HL-60/S4 treated with phorbol 12-myristate 13-acetate at 8.2 ng/mL for 4 days and 3 days (cell line): ENCODE measurements around the gene CYSRT1.

Experiments
- in situ Hi-C: fragments of 300-500 bp; cut with MboI; formaldehyde crosslinking; loops from 2 replicates; pipeline ENCODE4 v1.15.0; 2022; ENCODE audit warnings: low sequenced_read_pairs

The CYSRT1 gene

DNA sequence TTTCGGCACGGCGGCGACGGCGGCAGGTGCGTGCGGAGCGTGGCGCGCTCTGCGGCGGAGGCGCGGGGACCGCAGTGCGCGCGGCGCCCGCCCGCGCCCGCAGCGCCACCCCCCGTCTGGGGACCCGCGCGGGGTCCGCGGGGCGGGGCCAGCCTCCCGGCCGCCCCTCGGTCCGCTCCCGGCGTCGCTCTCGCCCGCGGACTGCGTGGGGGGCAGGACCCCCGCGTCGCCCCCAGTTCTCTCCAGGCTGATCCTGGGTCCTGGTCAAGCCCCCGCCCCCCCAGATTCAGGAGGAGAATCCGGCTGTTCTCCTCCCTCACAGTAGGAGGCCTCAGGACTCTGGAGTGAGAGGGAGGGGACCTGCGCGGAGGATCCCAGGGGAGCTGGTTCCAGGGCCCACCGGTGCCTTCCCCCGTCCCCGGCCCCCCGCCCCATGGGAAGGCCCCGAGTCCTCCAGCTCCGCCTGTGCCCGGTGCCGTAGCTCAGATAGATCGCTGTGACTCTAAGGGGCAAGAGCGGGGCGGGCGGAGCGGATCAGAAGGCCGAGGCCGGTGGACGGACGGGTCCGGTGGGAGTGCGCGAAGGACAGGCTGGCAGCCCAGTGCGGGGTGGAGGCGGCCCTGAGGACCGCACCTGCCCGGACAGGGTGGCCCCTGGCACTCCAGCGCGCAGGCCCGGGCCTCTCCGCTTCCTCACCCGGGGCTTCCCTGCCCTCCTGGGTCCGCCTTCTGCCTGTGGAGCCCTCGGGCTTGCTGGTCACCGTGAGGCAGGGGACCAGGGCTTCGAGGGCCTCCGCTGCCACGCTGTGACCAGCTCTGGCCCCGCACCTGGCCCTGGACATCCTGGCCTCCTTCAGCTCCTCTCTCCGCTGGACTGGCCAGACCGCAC lies 2.5 kb upstream of the CYSRT1 start, which contains the start of gene RNF208:
Gene RNF208 (minus strand): TSS at position 51 of the 888 bp plus-strand sequence. CDS start 1,028 bp downstream, outside the sequence.
- in situ Hi-C loops: loop anchor here (10.0 kb wide), 1 partner anchor 98 kb away; no protein-coding TSS in a partner anchor

DNA sequence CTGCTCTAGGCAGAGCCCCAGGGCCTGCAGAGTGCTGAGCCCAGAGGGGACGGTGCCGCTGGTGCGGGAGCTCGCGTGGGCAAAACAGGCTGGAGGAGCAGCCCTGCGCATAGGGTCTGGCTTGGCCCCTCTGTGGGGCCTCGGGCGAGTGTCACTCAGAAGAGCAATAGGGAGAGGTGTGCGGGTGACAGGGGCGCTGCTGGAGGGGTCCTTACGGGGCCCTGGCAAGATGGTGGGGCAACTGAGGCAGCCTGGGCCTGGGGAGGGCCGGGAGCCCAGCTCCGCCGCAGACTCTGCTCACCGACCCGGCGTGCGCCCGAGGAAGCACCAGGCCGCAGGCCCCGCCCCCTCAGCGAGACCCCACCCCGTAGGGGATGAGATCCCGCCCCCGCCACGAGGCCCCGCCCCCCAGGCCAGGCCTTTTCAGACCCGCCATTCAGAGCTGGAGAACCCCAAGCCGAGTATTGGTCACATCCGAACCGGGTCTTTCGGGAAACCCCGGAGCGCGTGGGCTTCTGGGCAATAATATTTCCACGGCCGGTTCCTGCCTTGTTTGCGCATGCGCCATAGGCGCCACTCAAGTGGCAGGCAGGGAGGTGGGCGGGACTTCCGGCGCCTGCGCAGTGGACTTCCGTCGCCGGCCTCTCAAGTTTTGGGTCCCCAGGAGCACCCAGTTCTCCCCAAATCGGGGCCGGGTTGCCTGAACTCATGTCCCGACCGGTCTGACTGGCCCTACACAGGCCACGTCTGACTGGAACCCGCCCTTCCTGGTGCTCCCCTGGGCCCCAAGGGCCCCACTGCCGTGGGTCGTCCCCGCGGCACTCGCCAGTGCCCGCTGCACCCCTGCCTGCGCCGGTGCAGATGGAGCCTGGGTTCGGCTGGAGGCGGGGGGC lies 1.6 kb upstream of the CYSRT1 start:
- in situ Hi-C loops: loop anchor here (10.0 kb wide), 1 partner anchor 99 kb away; no protein-coding TSS in a partner anchor

DNA sequence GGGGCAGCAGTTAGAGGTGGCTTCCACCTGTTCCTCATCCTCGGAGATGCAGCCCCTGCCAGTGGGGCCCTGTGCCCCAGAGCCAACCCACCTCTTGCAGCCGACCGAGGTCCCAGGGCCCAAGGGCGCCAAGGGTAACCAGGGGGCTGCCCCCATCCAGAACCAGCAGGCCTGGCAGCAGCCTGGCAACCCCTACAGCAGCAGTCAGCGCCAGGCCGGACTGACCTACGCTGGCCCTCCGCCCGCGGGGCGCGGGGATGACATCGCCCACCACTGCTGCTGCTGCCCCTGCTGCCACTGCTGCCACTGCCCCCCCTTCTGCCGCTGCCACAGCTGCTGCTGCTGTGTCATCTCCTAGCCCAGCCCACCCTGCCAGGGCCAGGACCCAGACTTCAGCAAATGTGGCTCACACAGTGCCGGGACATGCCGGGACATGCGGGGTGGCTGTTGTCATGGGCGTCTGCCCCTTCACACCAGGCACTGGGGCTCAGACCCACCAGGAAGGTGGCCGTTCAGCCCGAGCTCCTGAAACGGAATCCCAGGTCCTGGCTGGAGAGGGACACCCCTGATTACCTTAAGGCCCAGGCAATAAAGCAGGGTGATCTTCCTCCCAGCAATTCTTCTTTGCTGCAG lies 841 bp downstream of the CYSRT1 start:
- in situ Hi-C loops: loop anchor here (10.0 kb wide), 1 partner anchor 101 kb away; no protein-coding TSS in a partner anchor

DNA sequence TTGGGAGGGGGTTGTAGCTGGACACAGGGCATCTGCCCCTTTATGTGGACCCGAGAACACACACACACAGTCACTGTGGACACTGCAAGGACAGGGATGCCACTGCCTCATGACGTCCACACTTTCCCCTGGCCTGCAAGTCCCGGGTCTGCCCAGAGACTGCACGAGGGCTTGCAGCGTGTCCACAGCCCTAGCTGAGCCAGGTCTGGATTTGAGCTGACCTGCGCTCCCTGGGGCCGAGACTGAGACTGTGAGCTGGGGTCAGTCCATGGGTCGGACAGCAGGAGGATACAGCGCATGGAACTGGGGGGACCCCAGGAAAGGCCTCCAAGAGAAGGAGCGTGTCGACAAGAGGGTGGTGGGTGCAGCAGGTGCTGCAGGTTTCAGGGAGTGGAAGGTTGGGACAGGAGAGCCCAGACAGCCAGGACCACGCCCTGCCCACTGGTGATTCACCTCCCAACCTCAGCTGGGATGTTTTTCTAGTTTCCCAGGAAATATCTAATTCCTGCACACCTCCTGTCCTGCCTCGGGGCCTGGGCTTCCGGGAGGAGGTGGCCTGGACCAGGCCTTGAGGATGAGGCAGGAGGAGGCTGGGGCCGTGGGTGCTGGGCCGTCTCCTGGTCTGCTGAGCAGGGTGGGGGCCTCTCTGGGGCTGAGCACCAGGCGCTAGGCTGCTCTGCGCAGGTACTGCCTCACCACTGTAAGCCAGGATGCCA lies 1.5 kb downstream of the CYSRT1 start:
- in situ Hi-C loops: loop anchor here (10.0 kb wide), 1 partner anchor 102 kb away; no protein-coding TSS in a partner anchor

DNA sequence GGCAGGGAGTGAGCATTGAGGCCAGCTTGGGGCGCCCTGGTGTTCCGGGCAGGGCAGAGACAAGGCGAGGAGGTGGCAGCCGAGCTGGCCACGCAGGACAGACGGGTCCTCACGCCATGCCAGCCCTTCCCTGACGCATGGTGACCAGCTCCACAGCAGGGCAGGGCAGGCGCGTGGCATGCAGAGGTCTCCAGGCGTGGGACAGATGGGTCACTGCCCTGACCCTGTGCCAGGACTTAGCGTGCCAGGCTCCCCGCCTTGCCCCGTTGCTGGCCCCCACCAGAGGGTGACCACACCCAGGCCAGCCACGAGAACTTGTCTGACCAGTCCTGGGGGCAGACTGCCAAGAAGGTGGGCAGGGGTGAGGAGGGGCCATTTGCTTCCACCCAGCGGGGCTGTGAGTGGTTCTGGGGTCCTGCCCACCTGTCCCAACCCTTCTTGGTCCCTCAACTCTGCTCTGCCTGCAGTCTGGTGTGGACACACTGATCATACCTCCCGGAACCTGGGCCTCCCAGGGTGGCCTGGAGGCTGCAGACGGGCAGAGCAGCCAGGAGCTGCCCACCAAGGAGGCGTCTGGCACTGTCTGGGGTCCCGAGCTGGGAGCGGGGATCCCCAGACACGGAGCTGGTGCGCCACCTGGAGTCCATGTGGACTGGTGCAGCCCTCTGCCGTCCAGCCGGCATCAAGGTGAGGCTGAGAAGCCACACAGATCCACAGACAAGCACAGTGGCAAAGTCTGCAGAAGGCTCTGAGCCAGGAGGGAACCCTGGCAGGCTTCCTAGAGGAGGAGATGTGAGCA lies 2.3 kb downstream of the CYSRT1 start, which contains the start of gene RNF224:
Gene RNF224 (plus strand): TSS at position 449 of the 799 bp plus-strand sequence. CDS start 834 bp downstream, outside the sequence.
- in situ Hi-C loops: loop anchor here (10.0 kb wide), 1 partner anchor 102 kb away; no protein-coding TSS in a partner anchor

DNA sequence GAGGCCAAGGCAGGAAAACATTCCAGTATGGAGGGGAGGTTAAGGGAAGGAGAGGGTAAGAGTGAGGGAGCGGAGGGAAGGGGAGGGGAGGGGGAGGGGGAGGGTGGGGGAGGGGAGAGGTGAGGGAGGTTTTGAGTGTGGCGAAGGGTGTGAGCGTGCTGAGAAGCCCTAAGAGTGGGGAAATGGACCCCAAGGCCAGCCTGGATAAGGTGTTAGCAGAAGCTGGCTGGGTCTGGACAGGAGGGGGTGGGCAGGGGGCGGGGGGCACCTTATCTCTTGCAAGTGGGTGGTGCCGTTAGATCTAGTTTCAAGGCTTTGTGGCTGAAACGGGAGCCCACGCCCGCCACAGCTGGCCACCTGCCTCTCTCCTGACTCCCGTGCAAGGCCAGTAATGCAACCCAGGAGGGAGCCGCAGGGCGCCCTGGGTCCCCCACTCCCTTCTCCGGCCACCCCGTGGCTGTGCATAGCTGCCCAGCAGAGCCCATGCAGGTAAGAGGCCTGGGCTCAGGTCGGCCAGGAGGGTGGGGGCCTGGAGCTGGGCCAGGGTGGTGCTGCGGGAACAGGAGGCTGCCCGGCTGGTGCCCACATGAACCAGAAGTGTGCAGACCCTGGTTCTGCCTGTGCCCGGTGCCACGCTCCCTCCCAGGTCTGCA lies 3.0 kb downstream of the CYSRT1 start:
- in situ Hi-C loops: loop anchor here (10.0 kb wide), 1 partner anchor 103 kb away; no protein-coding TSS in a partner anchor

DNA sequence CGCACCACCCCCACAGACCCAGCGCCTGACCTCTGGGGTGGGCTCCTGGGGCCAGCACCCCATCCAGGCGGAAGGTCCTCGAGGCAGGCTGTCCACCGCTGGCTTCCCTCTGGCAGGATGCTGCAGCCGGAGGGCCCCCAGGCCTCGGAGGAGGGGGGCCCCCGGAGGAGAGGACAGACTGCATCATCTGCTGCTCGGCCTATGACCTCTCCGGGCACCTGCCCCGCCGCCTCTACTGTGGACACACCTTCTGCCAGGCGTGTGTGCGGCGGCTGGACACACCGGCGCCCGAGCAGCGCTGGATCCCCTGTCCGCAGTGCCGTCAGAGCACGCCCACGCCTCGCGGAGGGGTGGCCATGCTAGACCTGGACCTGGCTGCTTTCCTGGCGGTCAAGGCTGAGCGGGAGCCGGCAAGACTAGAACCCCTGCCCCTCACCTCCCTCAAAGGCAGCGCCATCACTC lies 3.6 kb downstream of the CYSRT1 start:
- in situ Hi-C loops: loop anchor here (10.0 kb wide), 1 partner anchor 104 kb away; no protein-coding TSS in a partner anchor

DNA sequence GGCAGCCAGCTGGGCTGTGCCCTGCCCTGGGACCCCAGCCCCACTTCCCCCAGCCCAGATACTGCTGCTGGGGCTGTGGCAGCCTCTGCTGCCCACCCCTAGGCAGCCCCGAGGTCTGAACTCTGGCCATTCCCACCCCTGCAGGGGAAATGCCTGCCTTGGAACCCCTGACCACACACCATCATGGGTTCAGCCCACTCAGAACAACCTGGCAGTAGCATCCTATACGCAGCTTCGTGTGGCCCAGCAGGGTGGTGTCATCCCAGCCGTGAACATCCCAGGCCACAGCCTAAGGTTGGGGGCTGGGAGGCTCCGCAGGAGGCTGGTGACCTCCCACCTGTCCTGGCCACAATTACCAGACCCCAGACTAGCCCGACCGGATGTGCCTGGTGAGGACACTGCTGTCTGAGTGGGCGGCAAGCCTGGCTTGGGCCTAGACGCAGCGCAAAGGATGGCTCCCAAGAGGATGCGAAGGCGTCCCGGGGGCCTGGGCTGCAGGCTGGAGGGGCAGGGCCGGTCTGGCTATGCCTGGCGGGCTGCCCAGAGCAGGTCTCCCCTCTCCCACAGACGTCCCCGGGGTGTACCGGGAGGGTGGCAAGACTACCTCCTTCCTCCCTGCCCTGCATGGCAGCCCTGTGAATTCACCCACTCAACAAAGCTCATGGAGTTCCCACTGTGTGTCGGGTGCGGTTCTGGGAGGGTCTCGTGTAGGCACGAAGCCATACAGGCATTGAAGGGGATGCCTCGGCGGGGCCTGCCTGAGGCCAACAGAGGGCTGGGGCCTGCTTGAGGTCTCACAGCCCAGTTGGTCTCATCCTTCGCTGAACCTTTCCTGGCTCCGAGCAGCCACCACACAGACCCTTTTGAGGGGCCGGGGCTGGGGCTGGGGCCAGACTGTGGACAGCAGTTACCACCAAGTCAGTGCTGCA lies 4.3 kb downstream of the CYSRT1 start:
- in situ Hi-C loops: loop anchor here (10.0 kb wide), 1 partner anchor 104 kb away; no protein-coding TSS in a partner anchor

DNA sequence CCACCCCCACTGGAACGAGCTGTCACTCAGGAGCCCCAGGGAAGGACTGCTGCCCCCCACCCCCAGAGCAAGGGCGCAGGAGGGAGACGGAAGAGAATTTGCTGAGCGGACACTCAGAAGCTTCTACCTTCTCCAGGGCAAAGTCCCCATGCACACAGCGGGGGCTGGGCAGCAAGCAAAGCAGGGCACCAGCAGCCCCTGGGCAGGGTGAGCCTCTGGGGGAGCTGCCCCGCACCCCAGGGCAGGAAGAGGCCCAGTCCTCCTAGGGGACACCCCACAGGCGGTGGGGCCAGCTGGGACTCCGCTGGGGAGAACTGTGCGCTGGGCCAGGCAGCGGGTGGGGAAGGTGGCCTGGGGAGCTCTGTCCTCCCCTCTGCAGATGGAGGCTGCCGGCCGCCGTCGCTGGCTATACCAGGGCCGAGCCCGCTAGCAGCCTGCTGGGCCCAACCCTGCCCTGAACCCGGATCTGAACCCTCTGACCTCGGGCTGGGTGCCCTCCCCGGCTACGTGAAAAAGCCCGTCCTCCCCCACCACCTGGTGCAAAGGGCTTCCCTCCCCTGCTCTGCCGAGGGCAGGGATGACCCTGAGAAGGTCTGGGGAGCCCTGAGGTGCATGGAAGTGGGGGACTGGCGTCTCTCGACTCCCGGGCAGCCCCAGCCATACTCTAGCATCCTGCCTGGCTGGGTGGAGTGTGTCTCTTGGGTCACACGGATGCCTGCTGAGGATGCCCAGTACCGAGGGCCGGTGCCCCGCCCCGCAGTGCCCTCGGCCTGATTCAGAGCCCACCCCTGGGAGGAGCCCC lies 5.1 kb downstream of the CYSRT1 start:
- in situ Hi-C loops: loop anchor here (10.0 kb wide), 1 partner anchor 105 kb away; no protein-coding TSS in a partner anchor

DNA sequence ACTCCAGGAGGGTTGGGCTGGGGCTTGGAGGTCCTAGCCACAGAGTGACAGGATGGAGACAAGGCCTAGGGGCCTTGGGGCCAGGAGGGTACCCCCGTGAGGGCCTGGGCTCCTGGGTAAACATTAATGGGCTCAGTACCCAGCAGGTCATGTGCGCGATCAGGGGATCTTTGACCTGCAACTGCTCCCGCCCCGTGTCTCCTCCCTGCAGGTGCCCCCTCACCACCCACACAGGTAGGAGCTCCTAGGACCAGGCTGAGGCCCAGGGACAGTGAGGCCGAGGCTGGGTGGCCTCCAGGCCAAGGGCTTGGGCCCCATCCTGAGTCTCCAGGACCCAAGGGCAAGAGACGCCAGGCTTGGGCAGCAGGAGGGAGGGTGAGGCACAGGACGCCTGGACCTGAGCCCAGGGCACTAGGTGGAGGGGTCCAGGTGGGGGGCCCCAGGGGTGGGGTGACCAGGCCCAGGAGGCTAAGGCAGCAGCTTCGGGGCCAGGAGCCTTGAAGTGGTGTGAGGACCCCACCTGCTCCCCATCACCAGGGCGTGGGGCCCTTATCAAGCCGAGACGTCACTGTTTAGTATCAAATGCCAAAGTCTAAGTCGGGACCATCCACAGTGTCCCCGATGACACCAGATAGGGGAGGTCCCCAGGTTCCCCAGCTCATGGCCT lies 5.9 kb downstream of the CYSRT1 start, which contains the start of gene SLC34A3:
Gene SLC34A3 (plus strand): TSS at position 197 of the 667 bp plus-strand sequence. CDS start 802 bp downstream, outside the sequence.
- in situ Hi-C loops: no loop called here

DNA sequence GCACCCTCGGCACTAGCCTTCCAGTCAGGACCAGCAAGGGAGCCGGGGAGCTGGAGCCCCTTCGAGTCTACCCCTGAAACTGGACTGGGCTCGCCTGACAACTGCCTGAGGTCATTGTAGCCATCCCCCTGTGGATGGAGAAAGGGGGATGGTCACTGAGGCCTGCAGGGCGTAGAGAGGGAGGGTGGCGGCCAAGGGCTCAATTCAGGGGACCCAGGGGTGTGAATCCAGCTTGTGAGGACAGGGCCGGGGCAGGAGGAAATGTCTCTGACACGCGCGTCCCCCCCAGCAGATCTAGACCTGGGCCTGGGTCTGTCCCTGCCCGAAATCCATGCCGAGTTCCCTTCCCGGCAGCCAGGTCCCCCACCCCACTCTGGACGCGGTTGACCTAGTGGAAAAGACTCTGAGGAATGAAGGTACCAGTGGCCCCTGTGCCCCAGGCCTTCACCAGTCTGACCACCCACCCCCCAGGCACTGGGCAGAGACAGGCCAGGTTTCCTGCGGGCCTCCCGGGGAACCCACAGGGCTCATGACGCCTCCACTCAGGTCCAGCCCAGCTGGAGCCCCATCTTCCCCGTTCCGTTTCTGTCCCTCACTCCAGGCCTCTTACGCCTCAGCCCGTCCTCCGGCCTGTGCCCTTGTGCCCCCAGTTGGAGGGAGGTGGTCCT lies 6.5 kb downstream of the CYSRT1 start:
- in situ Hi-C loops: no loop called here

DNA sequence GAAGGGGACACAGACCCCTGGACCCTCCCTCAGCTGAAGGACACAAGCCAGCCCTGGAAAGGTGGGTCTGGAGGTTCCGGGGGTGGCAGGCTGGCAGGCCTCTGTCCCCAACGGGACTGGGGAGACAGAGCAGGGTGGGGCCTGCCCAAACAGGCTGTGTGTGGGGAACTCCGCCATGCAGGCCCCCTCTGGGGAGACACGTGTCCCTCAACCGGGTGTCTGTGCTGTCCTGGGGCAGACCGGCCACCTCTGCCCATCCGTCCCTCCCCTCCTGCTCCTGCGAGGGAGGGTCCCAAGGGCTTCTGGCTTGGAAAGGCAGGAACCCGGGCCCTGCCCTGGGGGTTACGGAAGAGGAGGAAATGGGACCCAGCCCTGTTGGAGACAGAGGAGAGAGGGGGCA lies 7.1 kb downstream of the CYSRT1 start:
- in situ Hi-C loops: no loop called here

DNA sequence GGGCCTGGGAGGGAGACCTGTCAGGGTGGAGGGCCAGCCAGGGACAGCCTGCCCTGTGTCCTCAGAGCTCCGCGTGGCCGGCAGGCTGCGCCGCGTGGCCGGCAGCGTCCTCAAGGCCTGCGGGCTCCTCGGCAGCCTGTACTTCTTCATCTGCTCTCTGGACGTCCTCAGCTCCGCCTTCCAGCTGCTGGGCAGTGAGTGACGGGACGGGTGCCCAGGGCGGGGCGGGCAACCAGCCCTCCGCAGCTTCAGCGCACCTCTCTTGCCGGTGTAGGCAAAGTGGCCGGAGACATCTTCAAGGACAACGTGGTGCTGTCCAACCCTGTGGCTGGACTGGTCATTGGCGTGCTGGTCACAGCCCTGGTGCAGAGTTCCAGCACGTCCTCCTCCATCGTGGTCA lies 7.5 kb downstream of the CYSRT1 start:
- in situ Hi-C loops: no loop called here

DNA sequence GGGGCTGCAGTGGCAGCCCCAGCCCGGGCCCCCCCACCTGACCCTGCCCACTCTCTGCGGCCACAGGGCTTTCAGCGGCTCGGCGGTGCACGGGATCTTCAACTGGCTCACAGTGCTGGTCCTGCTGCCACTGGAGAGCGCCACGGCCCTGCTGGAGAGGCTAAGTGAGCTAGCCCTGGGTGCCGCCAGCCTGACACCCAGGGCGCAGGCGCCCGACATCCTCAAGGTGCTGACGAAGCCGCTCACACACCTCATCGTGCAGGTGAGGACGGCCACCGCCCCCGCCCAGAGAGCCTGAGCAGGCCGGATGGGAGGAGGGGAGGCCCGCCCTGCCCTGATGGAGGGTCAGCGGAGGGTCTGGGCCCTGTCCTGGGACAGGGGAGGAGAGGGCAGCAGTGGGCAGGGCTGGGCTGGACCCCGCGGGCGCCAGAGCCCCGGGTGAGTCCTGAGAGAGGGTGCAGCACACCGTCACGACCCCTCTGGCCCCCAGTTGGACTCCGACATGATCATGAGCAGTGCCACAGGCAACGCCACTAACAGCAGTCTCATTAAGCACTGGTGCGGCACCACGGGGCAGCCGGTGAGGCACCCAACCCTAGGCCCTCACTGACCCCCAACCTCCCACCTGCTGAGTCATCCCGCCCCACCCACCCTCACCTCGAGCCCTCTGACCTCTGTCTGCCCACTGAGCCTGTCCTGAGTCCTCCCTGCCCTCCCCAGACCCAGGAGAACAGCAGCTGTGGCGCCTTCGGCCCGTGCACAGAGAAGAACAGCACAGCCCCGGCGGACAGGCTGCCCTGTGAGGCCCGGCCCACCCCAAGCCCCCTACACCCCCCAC lies 8.4 kb downstream of the CYSRT1 start:
- in situ Hi-C loops: no loop called here
